ENCODE data around the gene ATG16L2. TPM values are rescaled to one million over a fixed set of nuclear protein-coding genes. Genes with fewer than 3 reads are reported as not detected.
A peak's percentile ranks its signal among the peaks of the same experiment; 100 is the strongest.

The ATG16L2 gene
- total RNA-seq, 5 donors from 2014 or later (not counting 1 experiment from before 2014, with no cell fraction given): 107 to 145 (median 127) TPM

DNA sequence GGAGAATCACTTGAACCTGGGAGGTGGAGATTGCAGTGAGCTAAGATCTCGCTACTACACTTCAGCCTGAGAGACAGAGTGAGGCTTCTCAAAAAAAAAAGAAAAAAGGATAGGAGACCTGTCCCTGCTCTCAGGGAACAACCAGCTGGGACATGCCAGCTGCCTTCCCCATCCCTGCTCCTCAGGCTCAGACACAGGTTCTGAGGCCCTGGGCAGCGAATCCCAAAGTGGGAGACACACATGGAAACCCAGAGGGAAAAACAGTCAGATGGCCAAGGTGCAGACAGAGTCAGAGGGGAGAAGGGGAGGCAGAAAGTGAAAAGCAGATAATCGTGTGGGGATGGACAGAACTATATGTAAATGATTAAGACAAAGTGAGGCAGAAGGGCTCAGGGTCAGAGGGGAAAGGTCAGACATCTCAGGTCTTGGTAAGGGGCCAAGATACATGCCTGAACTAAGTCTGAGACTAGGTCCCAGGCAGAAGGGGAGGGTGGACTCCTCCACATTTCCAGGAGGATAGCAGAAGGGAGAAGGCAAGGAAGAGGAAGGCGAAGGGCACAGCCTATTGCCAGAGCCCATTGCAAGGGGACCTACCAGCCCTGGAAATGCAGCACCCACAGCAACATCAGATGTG lies 34.6 kb upstream of the ATG16L2 start:
- Histone ChIP-seq H3K27me3 (replicated peaks in 1 of 2; ENCODE audit: control insufficient read depth in 2 of 2, extremely low read depth in 1 of 2, insufficient read depth in 2 of 2, low read length in 1 of 2) (peaks cover 0 to 7% of the 10 kb centered on the region in 2 experiments), H3K4me1 (ENCODE audit: control insufficient read depth in 1 of 2, extremely low read depth in 1 of 2, insufficient read depth in 2 of 2, low read length in 2 of 2) (peaks cover 0 to 35% of the 10 kb centered on the region in 2 experiments), H3K9me3 (no peaks in the 10 kb centered on the region), H3K36me3 (ENCODE audit: control insufficient read depth in 2 of 2, extremely low read depth in 1 of 2, insufficient read depth in 1 of 2, low read length in 1 of 2) (no peaks in the 10 kb centered on the region), H3K27ac (ENCODE audit: low read length) (no peak overlapping the region), H3K4me3 (ENCODE audit: control insufficient read depth in 1 of 2, extremely low read depth in 1 of 2, low read length in 1 of 2) (no peak overlapping the region)
- Mint-ChIP-seq H3K27ac (no peak overlapping the region), H3K4me1 (peaks cover 35 to 46% (median 42%) of the 10 kb centered on the region in 3 donors), H3K9me3 (no peaks in the 10 kb centered on the region), H3K36me3 (no peaks in the 10 kb centered on the region), H3K4me3 (peak overlapping the region; percentile 61 to 75 (median 61)), H3K27me3 (no peaks in the 10 kb centered on the region)
- 50% methylated on average over 1 of the region's 4 CpGs for WGBS (ENCODE audit: insufficient coverage)
- POLR2A ChIA-PET: no interaction called here
- no peak for ATAC-seq (replicated peaks in 1 of 4)
- DNase-seq: no peak
- CTCF ChIA-PET: no interaction called here

DNA sequence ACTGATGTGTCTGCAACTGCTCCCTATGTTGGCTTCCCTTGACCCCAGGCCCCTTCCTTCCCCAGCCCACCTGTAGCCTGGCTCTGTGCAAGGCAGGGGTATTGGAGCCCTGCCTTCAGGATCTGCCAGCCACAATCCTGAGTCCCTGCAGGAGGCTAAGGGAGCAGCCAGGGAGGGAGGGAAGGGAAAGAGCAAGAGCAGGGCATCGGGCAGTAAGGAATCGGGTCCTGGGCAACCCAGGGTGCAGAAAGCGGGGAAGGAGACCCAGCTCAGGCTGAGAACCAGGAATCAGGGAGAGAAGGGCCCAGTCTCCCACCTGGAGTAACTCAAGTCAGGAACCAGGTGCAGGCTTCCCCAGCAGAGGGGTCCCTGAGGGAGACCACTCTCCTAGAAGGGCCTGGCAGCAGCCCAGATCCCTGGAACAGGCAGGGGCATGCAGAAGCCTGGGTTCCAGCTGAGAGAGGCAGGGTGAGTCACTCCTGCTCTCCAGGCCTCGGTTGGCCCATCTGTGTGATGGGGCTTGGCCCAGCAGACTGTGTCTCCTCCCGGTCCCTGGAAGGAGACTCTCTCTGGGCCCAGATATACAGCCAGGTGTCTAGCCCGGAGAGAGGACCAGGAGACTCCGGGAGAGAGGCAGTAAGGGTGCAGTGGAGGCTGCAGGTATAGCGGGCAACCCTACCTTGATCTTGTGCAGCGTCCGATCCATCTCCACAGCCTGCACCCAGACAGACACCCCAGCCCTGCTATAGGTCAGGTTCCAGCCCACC lies 33.7 kb upstream of the ATG16L2 start:
- ChIA-PET POLR2A (no interaction called here), CTCF (no interaction called here)
- ATAC-seq (replicated peaks in 1 of 4) (no peak), DNase-seq (no peak)
- H3K9me3 Mint-ChIP-seq: no peaks in the 10 kb centered on the region
- no peak overlapping the region for H3K27ac Mint-ChIP-seq
- Histone ChIP-seq H3K27me3 (replicated peaks in 1 of 2; ENCODE audit: control insufficient read depth in 2 of 2, extremely low read depth in 1 of 2, insufficient read depth in 2 of 2, low read length in 1 of 2) (peaks cover 0 to 7% of the 10 kb centered on the region in 2 experiments), H3K9me3 (no peaks in the 10 kb centered on the region), H3K36me3 (ENCODE audit: control insufficient read depth in 2 of 2, extremely low read depth in 1 of 2, insufficient read depth in 1 of 2, low read length in 1 of 2) (no peaks in the 10 kb centered on the region), H3K27ac (ENCODE audit: low read length) (no peak overlapping the region), H3K4me1 (ENCODE audit: control insufficient read depth in 1 of 2, extremely low read depth in 1 of 2, insufficient read depth in 2 of 2, low read length in 2 of 2) (peaks cover 0 to 35% of the 10 kb centered on the region in 2 experiments), H3K4me3 (ENCODE audit: control insufficient read depth in 1 of 2, extremely low read depth in 1 of 2, low read length in 1 of 2) (peak overlapping the region; percentile 25 to 45)
- 100% methylated on average over 4 of the region's 10 CpGs for WGBS (ENCODE audit: insufficient coverage)
- peaks cover 32 to 40% (median 40%) of the 10 kb centered on the region in 3 donors for H3K4me1 Mint-ChIP-seq
- peak overlapping the region; percentile 61 to 73 (median 72) for H3K4me3 Mint-ChIP-seq
- H3K27me3 Mint-ChIP-seq: no peaks in the 10 kb centered on the region
- H3K36me3 Mint-ChIP-seq: no peaks in the 10 kb centered on the region

DNA sequence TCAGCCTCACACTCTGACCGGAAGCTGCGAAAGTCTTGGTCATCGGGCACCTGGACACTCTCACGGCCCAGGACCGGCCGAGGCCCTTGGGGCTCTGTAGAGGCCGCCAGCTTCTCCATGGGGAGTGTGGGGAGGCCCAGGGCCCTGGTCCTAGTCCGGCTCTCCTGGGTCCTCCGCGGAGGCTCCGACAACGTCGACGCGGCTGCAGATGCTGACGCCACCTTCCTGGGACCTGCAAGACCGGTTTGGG lies 33.2 kb upstream of the ATG16L2 start:
- Mint-ChIP-seq H3K4me1 (peaks cover 32 to 40% (median 34%) of the 10 kb centered on the region in 3 donors), H3K27me3 (no peaks in the 10 kb centered on the region)
- POLR2A ChIA-PET: no interaction called here

GRCh38 chr11:72781313-72782080 lies 32.7 kb upstream of the ATG16L2 start:
- H3K27ac ChIP-seq (ENCODE audit: low read length): no peak overlapping the region
- POLR2A ChIA-PET: no interaction called here
- peaks cover 28 to 36% (median 29%) of the 10 kb centered on the region in 3 donors for H3K4me1 Mint-ChIP-seq

More for the DNA sequence above, 33.2 kb upstream of the ATG16L2 start:
- Mint-ChIP-seq H3K9me3 (no peaks in the 10 kb centered on the region), H3K4me3 (peak overlapping the region; percentile 61 to 73 (median 72)), H3K27ac (no peak overlapping the region), H3K36me3 (no peaks in the 10 kb centered on the region)
- ATAC-seq (replicated peaks in 1 of 4) (no peak), DNase-seq (no peak)
- Histone ChIP-seq H3K27me3 (replicated peaks in 1 of 2; ENCODE audit: control insufficient read depth in 2 of 2, extremely low read depth in 1 of 2, insufficient read depth in 2 of 2, low read length in 1 of 2) (peaks cover 0 to 7% of the 10 kb centered on the region in 2 experiments), H3K9me3 (no peaks in the 10 kb centered on the region), H3K4me1 (ENCODE audit: control insufficient read depth in 1 of 2, extremely low read depth in 1 of 2, insufficient read depth in 2 of 2, low read length in 2 of 2) (peaks cover 0 to 35% of the 10 kb centered on the region in 2 experiments), H3K36me3 (ENCODE audit: control insufficient read depth in 2 of 2, extremely low read depth in 1 of 2, insufficient read depth in 1 of 2, low read length in 1 of 2) (no peaks in the 10 kb centered on the region), H3K27ac (ENCODE audit: low read length) (no peak overlapping the region), H3K4me3 (ENCODE audit: control insufficient read depth in 1 of 2, extremely low read depth in 1 of 2, low read length in 1 of 2) (peak overlapping the region; percentile 25 to 45)
- 44% methylated on average over 16 of the region's 17 CpGs for WGBS (ENCODE audit: insufficient coverage)
- CTCF ChIA-PET: no interaction called here

DNA sequence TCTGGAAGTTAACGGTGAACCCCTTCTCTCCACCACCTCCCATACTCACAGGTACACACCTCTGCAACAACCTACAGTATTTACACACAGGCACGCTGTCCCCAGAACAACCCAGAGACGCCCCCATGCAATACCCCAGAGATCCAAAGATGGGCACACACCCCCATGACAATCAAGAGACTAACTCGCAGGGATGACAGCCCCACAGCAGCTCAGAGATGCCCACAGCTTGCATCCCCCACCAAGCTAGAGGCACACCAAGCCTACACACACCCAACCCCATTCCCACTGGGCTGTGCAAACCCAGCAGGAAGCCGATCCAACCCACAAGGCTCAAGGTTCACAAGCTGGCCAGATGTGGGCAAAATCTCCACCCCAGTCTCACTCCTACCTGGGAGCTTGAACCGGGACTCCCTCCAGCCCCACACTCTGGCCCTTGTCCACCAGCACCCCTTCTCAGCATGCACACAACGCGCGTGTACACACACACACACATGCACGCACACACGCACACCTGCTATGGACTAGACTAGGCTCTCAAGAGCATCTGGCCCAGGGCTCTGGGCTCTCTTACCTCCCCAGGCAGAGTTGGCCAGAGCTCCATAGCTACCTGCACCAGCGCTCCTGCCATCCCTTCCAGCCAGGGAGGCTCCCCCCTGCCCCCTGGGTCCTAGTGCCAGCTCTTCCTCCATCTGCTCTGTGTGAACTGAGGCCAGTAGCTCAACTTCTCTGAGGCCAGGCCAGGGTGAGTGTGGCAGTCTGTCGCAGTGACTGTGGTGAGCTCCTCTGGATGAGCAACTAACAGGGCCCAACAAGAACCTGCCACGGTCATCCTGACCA lies 31.9 kb upstream of the ATG16L2 start:
- Mint-ChIP-seq H3K4me3 (peak overlapping the region; percentile 73 to 80 (median 78)), H3K9me3 (no peaks in the 10 kb centered on the region), H3K27me3 (no peaks in the 10 kb centered on the region), H3K36me3 (no peaks in the 10 kb centered on the region), H3K27ac (peak overlapping the region in 1 of 2 donors; percentile 37), H3K4me1 (peaks cover 24 to 33% (median 26%) of the 10 kb centered on the region in 3 donors)
- Histone ChIP-seq H3K36me3 (ENCODE audit: control insufficient read depth in 2 of 2, extremely low read depth in 1 of 2, insufficient read depth in 1 of 2, low read length in 1 of 2) (no peaks in the 10 kb centered on the region), H3K4me3 (ENCODE audit: control insufficient read depth in 1 of 2, extremely low read depth in 1 of 2, low read length in 1 of 2) (peak overlapping the region; percentile 8 to 49), H3K27ac (ENCODE audit: low read length) (no peak overlapping the region), H3K4me1 (ENCODE audit: control insufficient read depth in 1 of 2, extremely low read depth in 1 of 2, insufficient read depth in 2 of 2, low read length in 2 of 2) (peaks cover 0 to 29% of the 10 kb centered on the region in 2 experiments), H3K9me3 (no peaks in the 10 kb centered on the region), H3K27me3 (replicated peaks in 1 of 2; ENCODE audit: control insufficient read depth in 2 of 2, extremely low read depth in 1 of 2, insufficient read depth in 2 of 2, low read length in 1 of 2) (peaks cover 0 to 7% of the 10 kb centered on the region in 2 experiments)
- ChIA-PET POLR2A (interaction anchor here in 1 of 2 donors (0.5 kb wide), 1 partner anchor 38 kb away, joined by 5 read pairs; no protein-coding TSS in a partner anchor), CTCF (interaction anchor here (0.6 to 1.3 kb wide), 2 partner anchors 11 to 41 kb away, joined by 3 to 4 read pairs; no protein-coding TSS in a partner anchor)
- peak; percentile 41 to 56 (median 44) for ATAC-seq (replicated peaks in 1 of 4)
- WGBS (ENCODE audit: insufficient coverage): 65% methylated on average over 13 of the region's 14 CpGs
- DNase-seq: no peak

More at GRCh38 chr11:72781313-72782080, 32.7 kb upstream of the ATG16L2 start:
- ATAC-seq (replicated peaks in 1 of 4) (peak; percentile 76 to 89 (median 78)), DNase-seq (peak; percentile 15 to 83 (median 51))
- no peaks in the 10 kb centered on the region for H3K9me3 Mint-ChIP-seq
- Histone ChIP-seq H3K4me1 (ENCODE audit: control insufficient read depth in 1 of 2, extremely low read depth in 1 of 2, insufficient read depth in 2 of 2, low read length in 2 of 2) (peaks cover 0 to 32% of the 10 kb centered on the region in 2 experiments), H3K9me3 (no peaks in the 10 kb centered on the region), H3K4me3 (ENCODE audit: control insufficient read depth in 1 of 2, extremely low read depth in 1 of 2, low read length in 1 of 2) (peak overlapping the region; percentile 25 to 49), H3K36me3 (ENCODE audit: control insufficient read depth in 2 of 2, extremely low read depth in 1 of 2, insufficient read depth in 1 of 2, low read length in 1 of 2) (no peaks in the 10 kb centered on the region), H3K27me3 (replicated peaks in 1 of 2; ENCODE audit: control insufficient read depth in 2 of 2, extremely low read depth in 1 of 2, insufficient read depth in 2 of 2, low read length in 1 of 2) (peaks cover 0 to 7% of the 10 kb centered on the region in 2 experiments)
- WGBS (ENCODE audit: insufficient coverage): 3% methylated on average over 82 of the region's 89 CpGs
- H3K36me3 Mint-ChIP-seq: no peaks in the 10 kb centered on the region
- H3K4me3 Mint-ChIP-seq: peak overlapping the region; percentile 73 to 80 (median 78)
- no peaks in the 10 kb centered on the region for H3K27me3 Mint-ChIP-seq
- CTCF ChIA-PET: interaction anchor here in 1 of 2 donors (0.6 kb wide), 1 partner anchor 41 kb away, joined by 3 read pairs; no protein-coding TSS in a partner anchor
- no peak overlapping the region for H3K27ac Mint-ChIP-seq
